Activated CD8-positive, alpha-beta memory T cell treated with anti-CD3 and anti-CD28 coated beads, Interleukin-2, amount 50 U/mL, for 24 hours (primary cell): ENCODE measurements around the gene TK1.
"Not testable (repeated sequence)": the region's sequence is repeated elsewhere in the genome, so short reads cannot be mapped to it uniquely, and the experiment has no call there.

Experiments
- DNase-seq: peaks from one replicate; pipeline ENCODE4 v3.0.0-alpha.2; 2020; ENCODE audit errors: extremely low read depth

Gene TK1

DNA sequence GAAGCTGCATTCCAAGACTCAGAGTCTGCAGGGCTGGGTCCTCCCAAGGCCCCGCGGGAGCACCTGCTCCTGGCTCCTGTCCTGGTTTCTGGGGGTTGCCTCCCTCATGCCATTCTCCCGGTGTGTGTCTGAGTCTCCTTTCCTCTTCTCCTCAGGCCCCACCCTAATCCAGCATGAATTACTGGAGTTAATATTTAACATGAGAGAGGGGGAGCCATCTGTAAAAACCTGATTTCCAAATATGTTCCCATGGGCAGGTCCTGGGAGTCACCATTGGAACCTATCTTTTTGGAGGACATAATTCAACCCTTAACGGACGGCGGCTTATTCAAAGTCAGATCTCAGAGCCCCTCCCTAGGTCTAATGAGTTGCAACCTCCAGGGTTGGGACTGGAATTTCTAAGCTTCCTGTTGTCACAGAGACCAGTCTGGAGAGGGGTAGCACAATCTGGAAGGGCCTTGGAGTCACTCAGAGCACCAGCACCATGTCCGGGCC, 35.3 kb downstream of the TK1 start:
- DNase-seq, result no peak

DNA sequence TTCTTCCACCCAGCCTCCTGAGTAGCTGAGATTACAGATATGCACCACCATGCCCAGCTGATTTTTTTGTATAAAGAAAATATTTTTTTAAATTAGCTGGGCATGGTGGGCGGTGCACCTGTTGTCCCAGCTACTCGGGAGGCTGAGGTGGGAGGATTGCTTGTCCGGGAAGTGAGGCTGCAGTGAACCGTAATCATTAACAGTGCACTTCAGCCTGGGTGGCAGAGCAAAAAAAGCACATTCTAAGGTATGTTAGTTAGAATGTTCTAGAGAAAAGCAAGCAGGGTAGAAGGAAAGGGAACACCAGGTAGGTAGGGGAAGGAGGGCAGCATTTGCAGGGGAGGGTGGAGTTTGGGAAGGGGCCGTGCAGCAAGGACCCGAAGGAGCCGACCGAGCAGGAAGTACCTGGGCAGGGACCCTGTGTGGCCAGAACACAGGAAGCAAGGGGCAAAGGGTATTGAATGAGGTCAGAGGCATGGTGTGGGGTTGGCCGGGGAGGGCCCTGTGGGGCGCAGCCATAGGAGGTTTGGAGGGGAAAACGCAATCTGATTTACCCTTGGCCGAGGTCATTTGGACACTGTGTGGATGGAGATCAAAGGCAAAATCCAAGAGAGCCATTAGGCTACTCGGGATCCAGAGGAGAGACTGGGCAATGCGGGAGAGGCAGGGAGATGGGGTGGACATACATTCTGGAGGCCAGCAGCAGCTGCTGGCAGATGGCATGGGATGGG, 38.4 kb downstream of the TK1 start:
- DNase-seq, result no peak

DNA sequence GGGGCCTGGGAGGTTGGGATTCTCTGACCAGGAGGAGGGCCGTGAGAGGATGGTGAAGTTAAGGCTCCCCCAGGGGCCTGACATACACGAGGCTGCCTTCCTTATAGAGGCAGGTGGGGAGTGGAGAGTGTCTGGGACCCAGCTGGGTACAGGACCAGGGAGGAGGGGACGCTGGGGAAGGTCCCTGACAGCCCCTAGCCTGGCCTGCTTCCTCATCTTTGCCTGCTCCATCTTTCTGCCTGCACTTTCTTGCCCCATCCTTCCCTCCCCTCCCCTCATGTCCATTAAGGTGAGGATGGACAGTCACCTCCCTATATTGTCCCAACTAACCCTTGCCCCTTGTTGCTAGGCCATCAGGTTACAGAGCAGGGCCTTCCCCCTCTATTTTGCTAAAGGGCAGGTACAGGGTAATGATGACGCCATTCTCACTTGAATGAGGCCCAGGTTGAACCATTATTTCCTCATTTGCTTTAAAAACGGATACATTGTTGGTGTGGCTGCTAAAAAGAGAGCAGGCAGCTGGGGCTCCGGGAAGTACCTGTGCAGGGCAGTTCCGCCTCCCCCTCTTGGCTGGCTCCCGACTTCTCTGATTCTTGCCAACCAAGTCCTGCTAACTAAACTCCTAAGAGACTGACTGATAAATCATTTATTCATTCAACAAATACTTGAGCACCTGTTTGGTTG, 39.4 kb downstream of the TK1 start:
- DNase-seq, result no peak

DNA sequence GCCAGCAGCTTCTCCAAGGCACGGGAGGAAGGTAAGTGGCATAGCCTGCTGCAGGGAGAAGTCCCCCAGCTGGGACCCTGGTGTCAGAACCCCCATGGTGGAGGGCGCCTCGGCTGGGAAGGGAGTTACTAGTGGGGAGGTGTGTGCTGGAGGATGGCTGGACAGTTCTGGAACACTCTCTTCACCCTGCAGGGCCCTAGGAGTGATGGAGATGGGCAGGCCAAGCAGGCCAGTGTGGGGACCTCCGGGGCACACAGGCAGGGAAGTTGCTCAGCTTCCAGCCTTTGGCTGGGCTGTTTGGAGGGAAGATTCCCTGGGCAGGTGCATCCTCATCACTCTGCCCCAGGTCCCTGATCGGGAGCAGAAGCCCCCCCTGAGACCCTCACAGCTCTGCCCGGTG, 40.0 kb downstream of the TK1 start:
- DNase-seq, result no peak

DNA sequence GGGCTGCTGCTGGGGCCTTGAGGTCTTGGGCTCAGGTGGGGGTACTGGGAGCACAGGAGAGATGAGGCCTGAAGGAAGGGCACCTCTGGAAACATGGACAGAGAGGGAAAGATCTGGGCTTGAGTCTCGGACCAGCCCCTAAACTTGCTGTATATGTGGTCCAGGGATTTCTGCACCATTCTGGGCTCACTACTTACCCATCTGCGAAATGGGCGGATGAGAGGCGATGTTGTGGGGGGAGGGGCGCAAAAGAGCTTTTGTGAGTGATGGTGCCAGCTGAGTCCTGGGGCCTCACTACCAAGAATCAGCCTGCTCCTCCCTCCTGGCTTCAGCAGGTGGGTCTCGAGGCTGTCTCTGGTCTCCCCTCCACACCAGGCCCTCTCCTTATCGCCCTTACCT, 40.4 kb downstream of the TK1 start:
- DNase-seq, result no peak

DNA sequence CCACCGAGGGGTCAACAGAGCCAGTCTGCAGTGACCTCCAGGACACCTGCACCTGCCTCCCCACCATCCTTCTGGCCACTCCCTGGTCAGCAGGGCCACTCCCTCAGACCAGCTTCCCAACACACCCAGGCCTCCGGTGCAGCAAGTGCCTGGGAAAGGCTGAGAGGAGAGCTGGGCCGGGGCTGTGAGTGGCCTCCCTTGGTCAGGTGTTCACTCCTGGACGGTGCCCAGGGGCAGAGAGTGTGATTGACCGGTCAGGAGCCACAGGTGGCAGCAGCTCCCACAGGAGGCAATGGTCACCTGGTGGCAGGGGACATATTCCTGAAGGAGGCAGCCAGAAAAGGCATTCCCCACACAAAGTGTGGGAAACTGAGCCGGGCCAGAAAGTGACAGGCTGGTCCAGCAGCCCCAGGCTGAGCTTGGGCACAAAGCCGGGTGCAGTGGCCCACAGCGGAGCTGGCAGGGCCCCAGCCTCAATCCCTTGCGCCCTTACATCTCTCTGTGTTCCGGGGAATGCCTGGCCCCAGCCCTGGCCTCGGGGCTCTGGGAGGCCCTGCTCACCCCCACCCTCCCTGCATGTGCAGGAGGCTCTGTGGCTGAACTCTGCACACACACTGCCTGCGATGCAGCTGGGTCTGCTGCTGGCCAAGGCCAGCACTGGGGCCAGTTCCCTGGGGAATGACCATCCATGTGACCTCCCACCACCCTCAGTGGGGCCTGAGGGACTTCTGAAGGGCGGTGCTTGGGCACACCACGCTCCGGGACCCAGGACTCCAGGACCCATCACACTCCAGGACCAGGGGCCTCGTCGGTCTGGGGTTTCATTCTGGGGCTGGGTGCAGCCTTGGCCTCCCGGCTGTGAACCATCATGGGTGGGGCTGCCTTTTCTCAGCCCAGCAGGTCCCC, 41.9 kb downstream of the TK1 start:
- DNase-seq, result no peak

DNA sequence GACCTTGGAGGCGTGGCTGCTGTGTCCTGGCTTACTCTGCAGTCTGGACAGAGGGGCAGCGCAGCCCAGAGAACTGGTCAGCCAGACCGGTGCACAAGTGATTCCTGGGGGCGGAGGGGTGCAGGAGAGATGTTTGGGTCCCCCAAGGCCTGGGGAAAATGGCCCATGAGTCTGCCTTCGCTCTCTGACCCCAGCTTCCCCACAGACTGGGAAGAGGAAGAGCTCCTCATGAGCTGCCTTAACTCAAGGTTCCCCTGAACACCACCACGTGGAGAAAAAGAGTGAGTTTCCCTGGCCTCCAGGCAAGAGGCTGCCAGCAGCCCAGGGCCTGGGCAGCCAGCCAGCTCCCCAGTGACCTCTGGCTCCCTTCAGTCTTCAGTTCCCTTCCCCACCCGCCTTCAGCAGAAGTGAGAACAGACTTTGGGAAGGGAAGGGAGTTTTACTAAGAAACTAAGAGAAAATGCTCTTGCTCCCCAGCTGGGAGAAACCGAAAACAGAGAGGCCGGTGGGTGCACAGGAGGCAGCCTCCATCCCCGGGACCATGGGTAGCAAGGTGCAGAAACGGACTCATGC, 42.6 kb downstream of the TK1 start:
- DNase-seq, result no peak

DNA sequence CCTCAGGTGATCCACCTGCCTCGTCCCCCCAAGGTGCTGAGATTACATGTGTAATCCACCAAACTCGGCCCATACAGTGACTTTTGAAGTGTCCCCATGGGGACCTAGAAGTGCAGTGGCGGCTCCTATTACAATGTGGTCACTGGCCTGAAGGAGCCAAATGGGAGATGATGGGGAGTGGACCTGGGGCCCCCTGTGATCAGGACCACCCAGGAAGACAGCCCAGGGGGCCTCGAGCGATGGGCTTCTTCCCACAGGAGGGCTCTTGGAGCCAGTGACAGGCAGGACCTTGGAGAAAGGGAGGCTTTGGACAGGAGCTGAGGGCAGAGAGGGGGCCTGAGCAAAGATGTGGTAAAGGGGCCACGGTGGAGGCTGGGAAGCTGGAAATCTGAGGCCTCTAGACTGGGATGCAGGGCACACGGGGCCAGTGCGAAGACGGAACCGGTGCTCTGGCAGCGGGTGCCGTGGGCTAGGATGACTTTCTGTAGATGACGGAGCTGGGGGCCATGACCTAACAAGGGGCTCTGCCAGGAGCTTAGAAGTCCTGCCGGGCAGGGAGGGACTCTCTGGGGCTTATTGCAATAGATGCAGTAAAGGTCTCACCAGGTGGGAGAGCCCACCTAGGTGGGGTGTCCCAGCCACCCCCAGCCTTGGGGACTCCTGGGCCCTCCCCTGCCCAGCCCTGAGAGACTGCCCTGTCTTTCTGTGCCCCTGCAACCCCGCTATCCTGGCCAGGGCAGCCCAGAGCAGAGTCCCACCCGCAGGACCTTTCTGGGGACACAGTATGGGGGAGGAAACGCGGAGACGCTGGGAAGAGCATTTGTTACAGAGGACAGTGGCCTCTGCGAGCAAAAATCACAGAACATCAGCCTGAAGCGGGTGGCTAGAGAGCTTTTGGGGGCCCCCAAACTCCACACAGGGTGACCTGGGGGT, 43.4 kb downstream of the TK1 start:
- no peak for DNase-seq

DNA sequence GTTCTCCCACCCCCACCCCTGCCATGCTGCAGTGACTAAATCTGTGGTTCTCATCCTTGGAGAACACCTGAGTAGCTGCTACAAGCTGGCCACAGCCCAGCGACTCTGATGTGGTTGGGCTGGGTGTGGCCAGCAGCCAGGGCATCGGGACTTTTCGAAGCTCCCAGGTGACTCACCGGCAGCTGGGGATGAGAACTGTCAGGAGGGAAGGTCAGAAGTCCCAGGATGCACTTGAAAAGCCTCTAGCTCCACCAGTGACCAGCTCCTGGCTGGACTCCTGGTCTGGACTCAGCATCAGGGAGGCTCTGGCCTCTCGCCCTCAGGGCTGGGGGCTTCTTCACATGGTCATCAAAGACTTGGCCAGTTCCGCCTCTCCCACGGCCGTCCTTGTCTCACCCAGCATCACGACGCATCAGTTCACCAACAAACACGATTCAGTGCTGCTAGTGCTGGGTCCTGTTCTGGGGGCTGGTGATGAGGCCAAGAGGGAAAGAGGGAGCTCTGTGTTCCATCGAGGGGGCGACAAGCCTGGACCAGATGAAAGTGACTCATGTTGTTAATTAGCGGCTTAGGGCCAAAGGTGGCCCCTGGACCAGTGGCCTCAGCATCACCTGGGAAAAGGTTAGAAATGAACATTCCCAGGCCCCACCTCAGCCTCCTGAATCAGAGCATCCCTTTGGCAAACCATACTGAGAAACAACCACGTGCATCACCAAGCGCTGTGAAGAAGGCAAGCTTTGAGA, 44.6 kb downstream of the TK1 start:
- no peak for DNase-seq

DNA sequence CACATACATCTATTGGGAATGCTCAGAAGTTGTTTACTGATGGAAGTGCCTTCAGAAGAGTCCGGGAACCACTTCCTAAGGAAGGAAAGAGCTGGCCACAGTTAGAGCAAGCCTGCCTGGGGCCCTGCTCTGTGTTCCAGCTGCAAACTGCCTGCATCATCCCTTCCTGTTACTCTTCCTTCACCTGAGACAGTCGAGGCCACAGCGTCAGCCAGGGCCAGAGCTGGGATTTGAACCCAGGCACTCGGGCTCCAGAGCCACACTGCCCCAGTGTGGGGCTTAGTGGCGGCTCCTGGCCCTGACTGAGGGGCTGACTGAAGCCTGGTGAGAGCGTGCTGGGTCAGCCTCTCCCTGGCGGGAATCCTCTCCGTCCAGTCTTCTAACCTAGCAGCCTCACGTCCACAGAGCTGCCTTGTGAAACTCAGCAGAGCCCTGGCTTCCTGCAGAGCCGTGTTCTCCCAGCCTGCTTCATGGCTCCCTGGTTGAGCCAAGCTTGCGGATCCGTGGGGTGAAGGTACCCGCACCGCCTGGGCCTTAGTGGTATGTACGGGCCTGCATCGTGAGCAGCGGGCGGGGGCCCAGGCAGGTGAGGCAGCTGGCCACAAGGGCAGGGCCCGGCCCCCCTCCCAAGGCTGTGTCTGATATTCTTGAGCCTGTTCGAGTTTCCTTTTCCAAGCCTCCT, 45.3 kb downstream of the TK1 start:
- no peak for DNase-seq

DNA sequence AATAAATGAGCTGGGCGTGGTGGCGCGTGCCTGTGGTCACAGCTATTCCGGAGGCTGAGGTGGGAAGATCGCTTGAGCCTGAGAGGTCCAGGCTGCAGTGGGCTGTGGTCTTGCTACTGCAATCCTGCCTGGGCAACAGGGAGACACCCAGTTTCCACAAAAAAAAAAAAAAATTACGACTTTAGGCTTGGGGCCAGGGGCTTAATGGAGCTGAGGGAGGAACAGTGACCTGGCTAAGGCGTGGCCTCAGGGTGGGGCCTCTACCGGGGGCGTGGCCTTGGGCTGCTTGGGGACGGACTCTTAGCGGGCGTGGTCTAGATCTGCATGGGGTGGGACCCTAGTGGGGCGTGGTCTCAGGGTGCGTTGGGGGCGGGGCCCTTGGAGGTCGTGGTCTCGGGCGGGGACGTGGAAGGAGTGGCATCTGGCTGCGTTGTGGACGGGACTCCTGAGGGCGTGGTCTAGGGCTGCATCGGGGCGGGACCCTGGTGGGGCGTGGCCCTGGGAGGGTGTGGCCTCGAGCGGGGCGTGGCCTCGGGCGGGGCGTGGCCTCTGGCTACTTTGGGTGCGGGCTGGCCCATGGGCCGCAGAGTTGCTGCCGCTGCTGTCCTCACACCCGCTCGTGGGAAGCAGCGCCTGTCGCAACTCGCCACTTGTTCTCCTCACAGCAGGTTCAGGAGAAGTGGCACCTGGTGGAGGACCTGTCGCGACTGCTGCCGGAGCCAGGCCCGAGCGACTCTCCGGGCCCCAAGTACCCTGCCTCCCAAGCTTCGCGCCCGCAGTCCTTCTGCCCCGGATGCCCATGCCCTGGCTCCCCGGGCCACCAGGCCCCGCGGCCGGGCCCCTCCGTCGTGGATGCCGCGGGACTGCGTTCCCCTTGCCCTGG, 46.4 kb downstream of the TK1 start:
- DNase-seq, result peak; percentile 85

DNA sequence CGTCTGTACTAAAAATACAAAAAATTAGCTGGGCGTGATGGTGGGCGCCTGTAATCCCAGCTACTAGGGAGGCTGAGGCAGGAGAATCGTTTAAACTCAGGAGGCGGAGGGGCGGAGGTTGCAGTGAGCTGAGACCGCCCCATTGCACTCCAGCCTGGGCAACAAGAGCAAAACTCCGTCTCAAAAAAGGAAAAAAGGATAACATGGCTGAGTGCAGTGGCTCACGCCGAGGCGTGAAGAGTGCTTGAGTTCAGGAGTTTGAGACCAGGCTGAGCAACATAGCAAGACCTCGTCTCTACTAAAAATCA, 47.0 kb downstream of the TK1 start:
- not testable (repeated sequence) for DNase-seq

DNA sequence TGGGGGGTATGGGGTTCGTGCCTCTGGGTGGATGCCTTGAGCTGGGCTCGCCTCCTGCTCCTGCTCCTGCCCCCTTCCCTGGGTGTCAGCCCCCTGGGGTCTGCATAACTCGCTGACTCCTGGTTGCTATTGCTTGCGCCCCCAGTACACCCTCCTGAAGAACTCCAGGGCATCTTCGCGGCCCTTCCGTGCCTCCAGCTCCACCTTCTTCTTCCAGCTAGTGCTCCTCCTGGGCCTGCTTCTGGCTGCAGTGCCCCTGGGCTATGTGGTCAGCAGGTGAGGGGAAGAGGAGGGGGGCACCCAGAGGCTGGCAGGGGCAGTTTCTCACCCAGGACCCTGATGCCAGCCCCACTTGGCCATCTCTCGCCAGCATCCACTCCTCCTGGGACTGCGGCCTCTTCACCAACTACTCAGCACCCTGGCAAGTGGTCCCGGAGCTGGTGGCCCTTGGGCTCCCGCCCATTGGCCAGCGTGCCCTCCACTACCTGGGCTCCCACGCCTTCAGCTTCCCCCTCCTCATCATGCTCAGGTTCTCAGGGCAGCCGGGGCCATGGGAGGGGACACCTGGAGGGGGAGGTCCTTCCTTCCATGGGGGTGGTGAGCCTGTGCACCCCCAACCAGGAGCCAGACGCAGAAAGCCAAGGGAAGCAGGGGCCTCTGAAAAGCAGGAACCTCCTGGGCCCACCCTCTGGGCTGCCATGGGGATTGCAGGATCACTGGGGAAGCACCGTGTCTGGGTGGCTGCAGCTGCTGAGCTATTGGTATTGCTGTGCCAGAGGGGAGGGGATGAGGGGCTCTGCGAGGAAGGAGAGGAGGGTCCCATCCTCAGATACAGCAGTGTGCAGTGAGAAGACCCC, 48.4 kb downstream of the TK1 start:
- no peak for DNase-seq

DNA sequence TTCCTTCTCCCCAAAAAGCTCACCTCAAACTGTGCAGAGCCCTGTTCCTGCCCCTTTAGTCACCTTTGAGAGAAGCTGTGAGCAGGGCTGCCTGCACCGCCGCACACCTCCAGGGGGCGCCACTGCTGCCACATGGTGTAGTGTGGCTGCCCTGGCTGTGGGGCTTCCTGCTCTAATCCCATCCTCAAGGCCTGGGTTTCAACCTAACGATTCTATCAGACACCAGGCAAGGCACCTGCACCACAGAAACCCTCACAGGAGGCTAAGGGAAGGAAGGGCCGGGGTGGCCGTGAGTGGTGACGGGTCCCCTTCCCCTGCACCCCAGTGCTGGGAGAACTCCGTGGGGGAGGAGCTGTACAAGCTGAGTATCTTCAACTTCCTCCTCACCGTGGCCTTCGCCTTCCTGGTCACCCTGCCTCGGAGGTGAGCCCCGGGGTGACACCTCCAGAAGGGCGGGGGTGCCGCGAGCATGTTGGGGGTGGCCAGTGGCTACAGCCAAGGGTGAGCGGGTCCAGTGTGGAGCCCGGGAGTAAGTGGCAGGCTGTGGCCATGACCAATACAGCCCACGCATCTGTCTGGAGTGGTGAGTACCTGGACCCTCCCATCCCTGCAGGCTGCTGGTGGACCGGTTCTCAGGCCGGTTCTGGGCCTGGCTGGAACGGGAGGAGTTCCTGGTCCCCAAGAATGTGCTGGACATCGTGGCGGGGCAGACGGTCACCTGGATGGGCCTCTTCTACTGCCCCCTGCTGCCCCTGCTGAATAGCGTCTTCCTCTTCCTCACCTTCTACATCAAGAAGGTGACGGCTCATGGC, 49.3 kb downstream of the TK1 start:
- DNase-seq, result no peak

DNA sequence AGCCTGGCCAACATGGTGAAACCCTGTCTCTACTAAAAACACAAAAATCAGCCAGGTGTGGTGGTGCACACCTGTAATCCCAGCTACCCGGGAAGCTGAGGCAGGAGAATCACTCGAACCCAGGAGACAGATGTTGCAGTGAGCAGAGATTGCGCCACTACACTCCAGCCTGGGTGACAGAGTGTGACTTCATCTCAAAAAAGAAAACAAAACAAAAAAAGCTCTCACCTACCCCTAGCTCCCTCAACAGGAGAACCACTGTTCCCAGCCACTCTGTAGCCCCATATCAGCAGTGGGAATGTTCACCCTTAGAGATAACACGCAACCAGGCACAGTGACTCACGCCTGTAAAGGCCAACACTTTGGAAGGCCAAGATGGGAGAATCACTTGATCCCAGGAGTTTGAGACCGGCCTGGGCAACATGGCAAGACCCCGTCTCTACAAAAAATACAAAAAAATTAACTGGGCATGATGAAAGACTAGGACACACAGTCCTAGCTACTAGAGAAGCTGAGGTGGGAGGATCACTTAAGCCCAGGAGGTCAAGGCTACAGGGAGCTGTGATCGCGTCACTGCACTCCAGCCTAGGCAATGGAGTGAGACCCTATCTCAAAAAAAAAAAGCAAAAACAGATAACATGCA, 50.9 kb downstream of the TK1 start:
- DNase-seq, result no peak

DNA sequence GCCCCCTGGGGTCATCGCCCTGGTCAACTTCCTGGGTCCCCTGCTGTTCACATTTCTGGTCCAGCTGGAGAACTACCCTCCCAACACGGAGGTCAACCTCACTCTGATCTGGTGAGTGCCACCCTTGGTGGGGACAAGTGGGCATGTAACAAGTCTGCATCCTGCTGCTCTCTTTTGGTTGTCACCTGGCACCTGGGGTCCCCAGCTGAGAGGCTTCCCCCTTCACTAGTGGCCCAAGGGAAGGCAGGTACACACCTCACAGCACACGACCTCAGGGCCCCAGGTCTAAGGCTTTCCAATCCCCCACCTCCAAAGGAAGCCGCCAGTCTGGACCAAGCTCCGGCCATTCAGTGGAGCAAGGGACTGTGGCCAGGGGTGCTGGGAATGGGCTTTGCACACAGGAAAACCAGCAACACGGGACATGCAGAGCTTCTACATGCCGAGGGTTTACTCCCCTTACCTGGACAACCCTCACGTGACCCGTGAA, 51.9 kb downstream of the TK1 start:
- no peak for DNase-seq
